ENCODE measurements around the gene PRSS33. TPM values are rescaled to one million over a fixed set of nuclear protein-coding genes. Genes with fewer than 3 reads are reported as not detected.
A peak's percentile ranks its signal among the peaks of the same experiment; 100 is the strongest.

PRSS33 gene
- total and polyA plus RNA-seq, 8 donors: not detected

DNA sequence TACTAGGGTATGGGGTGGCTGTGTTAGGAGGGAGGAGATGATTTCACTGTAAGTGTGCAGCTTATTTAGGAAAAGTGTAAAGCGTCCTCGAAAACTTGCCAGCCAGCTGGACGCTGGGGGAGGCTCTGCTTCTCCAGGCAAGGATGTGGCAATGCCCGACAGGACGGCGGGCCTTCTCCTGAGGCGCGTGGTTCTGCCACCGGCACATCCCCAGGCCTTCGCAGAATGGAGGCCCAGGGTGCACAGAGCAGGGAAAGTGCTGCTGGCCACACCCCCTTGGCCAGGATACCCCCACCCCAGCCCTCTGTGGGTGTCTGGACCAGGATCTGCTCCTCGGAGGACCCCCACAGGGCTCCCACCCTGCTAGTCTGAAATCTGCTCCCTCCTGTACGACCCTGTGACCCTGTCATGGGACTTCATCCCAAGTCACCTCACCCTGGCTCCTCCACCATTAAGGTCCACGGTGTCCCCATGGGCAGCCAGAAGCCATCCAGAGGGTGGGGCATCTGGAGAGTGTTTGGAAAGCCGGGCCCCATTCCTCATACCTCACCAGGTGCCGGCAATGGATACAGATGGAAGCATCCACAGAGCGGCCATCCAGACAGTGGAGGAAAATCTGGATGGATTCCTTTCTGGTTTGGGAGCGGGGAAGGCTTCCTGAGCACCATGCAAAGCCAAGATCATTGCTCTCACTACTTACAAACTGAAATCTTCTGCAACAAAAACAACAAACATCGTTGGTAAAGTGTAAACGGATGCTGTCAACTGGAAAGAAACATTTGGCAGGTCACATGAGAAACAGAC lies 44.2 kb downstream of the PRSS33 start:
- H3K4me1 ChIP-seq: no peaks in the 10 kb centered on the region
- H3K27ac ChIP-seq: no peak overlapping the region
- no peak for TF ChIP-seq POLR2AphosphoS5 (IDR thresholded peaks at IDR 0.05)
- TF ChIP-seq EP300 (IDR thresholded peaks at IDR 0.05): no peak
- TF ChIP-seq, protein P1, sequence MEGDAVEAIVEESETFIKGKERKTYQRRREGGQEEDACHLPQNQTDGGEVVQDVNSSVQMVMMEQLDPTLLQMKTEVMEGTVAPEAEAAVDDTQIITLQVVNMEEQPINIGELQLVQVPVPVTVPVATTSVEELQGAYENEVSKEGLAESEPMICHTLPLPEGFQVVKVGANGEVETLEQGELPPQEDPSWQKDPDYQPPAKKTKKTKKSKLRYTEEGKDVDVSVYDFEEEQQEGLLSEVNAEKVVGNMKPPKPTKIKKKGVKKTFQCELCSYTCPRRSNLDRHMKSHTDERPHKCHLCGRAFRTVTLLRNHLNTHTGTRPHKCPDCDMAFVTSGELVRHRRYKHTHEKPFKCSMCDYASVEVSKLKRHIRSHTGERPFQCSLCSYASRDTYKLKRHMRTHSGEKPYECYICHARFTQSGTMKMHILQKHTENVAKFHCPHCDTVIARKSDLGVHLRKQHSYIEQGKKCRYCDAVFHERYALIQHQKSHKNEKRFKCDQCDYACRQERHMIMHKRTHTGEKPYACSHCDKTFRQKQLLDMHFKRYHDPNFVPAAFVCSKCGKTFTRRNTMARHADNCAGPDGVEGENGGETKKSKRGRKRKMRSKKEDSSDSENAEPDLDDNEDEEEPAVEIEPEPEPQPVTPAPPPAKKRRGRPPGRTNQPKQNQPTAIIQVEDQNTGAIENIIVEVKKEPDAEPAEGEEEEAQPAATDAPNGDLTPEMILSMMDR (IDR thresholded peaks at IDR 0.05): no peak
- no peak for TF ChIP-seq POLR2A (IDR thresholded peaks at IDR 0.05)
- H3K36me3 ChIP-seq: no peaks in the 10 kb centered on the region
- peaks cover 0 to 37% (median 0%) of the 10 kb centered on the region in 3 donors for H3K27me3 ChIP-seq
- DNase-seq: peak in 1 of 2 donors; percentile 0
- WGBS, 5 donors: 82 to 92% (median 84%) methylated on average over 15 to 19 of the region's 19 CpGs
- intact Hi-C loops (cut with DNase I; ENCODE audit: low total_unique reads): no loop called here
- H3K4me3 ChIP-seq: no peak overlapping the region
- H3K9me3 ChIP-seq: no peaks in the 10 kb centered on the region

DNA sequence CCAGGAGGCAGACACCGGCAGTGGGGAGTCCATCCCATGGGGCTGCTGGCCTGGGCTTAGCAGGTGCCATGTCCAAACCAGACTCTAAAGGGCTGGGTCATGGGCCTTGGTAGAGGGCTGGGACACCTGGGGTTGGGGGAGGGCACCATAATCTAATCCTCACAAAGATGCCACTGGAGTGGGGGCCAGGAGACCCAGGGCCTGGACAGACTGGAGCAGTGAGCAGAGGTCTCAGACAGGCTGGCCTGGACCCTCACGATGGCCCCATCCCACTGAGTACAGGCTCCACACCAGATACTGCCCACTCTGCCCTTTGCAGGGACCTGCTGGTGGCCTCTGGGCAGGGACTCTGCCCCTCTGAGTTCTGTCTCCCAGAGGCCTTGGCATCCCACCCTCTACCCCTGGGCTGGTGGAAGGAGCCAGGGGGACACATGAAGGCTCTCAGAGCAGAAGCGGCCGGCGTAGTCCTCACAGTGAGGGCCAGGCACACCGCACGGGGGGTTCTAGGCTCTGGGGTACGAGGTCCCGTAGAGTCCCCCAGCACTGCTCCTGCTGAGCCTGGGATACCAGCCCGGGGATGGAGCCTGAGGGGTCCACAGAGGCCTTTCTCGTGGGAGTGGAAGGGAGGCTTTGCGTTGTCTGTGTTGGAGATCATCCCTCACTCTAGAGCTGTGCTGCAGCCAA lies 44.9 kb downstream of the PRSS33 start:
- no peak for DNase-seq
- TF ChIP-seq POLR2A (IDR thresholded peaks at IDR 0.05) (no peak), POLR2AphosphoS5 (IDR thresholded peaks at IDR 0.05) (no peak), EP300 (IDR thresholded peaks at IDR 0.05) (no peak)
- TF ChIP-seq, protein P1 (IDR thresholded peaks at IDR 0.05): no peak
- 91 to 96% (median 94%) methylated on average over 8 to 12 of the region's 12 CpGs for WGBS, 5 donors
- no peaks in the 10 kb centered on the region for H3K4me1 ChIP-seq
- H3K9me3 ChIP-seq: no peaks in the 10 kb centered on the region
- intact Hi-C loops (cut with DNase I; ENCODE audit: low total_unique reads): no loop called here
- H3K36me3 ChIP-seq: no peaks in the 10 kb centered on the region
- H3K4me3 ChIP-seq: no peak overlapping the region
- H3K27me3 ChIP-seq: peaks cover 0 to 44% (median 0%) of the 10 kb centered on the region in 3 donors
- no peak overlapping the region for H3K27ac ChIP-seq

DNA sequence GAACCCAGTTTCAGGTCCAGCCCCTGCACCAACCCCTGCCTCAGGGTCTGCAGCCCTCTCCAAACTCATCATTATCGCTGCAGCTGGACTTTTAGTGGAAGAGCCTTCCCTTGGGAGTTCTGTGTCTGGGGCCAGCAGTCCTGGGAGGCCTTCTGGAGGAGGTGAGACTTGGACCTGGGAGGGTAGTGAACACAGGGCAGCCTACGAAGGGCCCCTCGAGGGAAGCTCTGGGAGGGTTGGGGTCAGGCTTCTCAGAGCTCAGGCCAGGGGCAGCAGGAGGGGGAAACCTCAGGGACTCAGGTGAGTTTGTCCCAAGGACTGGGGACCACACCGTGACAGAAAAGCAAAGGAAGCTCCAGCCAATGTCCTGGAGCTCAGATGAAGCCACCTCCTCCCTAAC lies 46.2 kb downstream of the PRSS33 start:
- Histone ChIP-seq H3K36me3 (no peaks in the 10 kb centered on the region), H3K27ac (no peak overlapping the region), H3K27me3 (peaks cover 0 to 57% (median 0%) of the 10 kb centered on the region in 3 donors), H3K4me3 (no peak overlapping the region), H3K9me3 (no peaks in the 10 kb centered on the region), H3K4me1 (no peaks in the 10 kb centered on the region)
- 82 to 100% (median 90%) methylated on average over 1 to 4 of the region's 4 CpGs for WGBS, 5 donors
- no peak for DNase-seq
- intact Hi-C loops (cut with DNase I; ENCODE audit: low total_unique reads): no loop called here
- TF ChIP-seq POLR2AphosphoS5 (IDR thresholded peaks at IDR 0.05) (no peak), EP300 (IDR thresholded peaks at IDR 0.05) (no peak), POLR2A (IDR thresholded peaks at IDR 0.05) (no peak)
- TF ChIP-seq, protein P1 (IDR thresholded peaks at IDR 0.05): no peak

DNA sequence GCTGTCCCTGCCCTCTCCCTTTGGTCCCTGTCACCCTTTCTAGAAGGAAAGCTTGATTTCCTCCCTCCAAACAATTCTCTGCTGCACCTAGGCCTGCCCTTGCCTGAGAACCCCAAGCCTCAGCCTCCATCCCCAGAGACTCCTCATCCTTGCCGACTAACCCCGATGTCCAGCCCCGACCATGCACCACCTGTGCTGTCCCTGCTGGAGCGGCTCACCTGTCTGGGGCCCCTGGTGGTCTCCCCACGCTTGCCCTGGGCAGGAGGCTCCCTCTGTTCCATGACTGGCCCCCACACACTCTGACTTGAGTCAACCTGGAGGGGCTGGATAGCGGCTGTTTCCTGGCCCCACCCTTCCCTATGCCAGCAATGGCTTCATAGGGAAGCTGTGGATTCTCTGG lies 46.9 kb downstream of the PRSS33 start:
- TF ChIP-seq POLR2AphosphoS5 (IDR thresholded peaks at IDR 0.05): no peak
- intact Hi-C loops (cut with DNase I; ENCODE audit: low total_unique reads): no loop called here

More for the DNA sequence above, 46.9 kb downstream of the PRSS33 start:
- Histone ChIP-seq H3K4me3 (no peak overlapping the region), H3K27me3 (peaks cover 0 to 58% (median 0%) of the 10 kb centered on the region in 3 donors), H3K4me1 (no peaks in the 10 kb centered on the region), H3K27ac (no peak overlapping the region), H3K36me3 (no peaks in the 10 kb centered on the region), H3K9me3 (no peaks in the 10 kb centered on the region)
- 83 to 94% (median 87%) methylated on average over 6 of the region's 6 CpGs for WGBS, 5 donors
- no peak for DNase-seq
